ENCODE data around the gene H1-8. TPM values are rescaled to one million over a fixed set of nuclear protein-coding genes. Genes with fewer than 3 reads are reported as not detected.

Gene H1-8
- total RNA-seq, 4 donors from 2014 or later: not detected

GRCh38 chr3:129597087-129597999 is 54.4 kb downstream of the H1-8 start:
- Histone ChIP-seq H3K9me3 (no peaks in the 10 kb centered on the region), H3K4me1 (peaks cover 0 to 82% (median 13%) of the 10 kb centered on the region in 4 donors), H3K27me3 (no peaks in the 10 kb centered on the region), H3K36me3 (no peaks in the 10 kb centered on the region), H3K4me3 (peak overlapping the region in 1 of 4 donors; percentile 16), H3K27ac (peak overlapping the region; percentile 67 to 83 (median 74))
- DNase-seq: no peak
- TF ChIP-seq, protein P1, sequence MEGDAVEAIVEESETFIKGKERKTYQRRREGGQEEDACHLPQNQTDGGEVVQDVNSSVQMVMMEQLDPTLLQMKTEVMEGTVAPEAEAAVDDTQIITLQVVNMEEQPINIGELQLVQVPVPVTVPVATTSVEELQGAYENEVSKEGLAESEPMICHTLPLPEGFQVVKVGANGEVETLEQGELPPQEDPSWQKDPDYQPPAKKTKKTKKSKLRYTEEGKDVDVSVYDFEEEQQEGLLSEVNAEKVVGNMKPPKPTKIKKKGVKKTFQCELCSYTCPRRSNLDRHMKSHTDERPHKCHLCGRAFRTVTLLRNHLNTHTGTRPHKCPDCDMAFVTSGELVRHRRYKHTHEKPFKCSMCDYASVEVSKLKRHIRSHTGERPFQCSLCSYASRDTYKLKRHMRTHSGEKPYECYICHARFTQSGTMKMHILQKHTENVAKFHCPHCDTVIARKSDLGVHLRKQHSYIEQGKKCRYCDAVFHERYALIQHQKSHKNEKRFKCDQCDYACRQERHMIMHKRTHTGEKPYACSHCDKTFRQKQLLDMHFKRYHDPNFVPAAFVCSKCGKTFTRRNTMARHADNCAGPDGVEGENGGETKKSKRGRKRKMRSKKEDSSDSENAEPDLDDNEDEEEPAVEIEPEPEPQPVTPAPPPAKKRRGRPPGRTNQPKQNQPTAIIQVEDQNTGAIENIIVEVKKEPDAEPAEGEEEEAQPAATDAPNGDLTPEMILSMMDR (IDR thresholded peaks at IDR 0.05): no peak
- no peak for TF ChIP-seq POLR2A (IDR thresholded peaks at IDR 0.05)

- no peak for DNase-seq
- no peaks in the 10 kb centered on the region for H3K27me3 ChIP-seq
- no peaks in the 10 kb centered on the region for H3K36me3 ChIP-seq
- H3K27ac ChIP-seq: peak overlapping the region; percentile 67 to 83 (median 74)
- no peak overlapping the region for H3K4me3 ChIP-seq
- H3K4me1 ChIP-seq: peaks cover 0 to 85% (median 10%) of the 10 kb centered on the region in 4 donors
- TF ChIP-seq POLR2A (IDR thresholded peaks at IDR 0.05): no peak
- TF ChIP-seq, protein P1 (IDR thresholded peaks at IDR 0.05): no peak
- H3K9me3 ChIP-seq: no peaks in the 10 kb centered on the region
Measured at GRCh38 chr3:129598000-129598381, 55.0 kb downstream of the H1-8 start.

DNA sequence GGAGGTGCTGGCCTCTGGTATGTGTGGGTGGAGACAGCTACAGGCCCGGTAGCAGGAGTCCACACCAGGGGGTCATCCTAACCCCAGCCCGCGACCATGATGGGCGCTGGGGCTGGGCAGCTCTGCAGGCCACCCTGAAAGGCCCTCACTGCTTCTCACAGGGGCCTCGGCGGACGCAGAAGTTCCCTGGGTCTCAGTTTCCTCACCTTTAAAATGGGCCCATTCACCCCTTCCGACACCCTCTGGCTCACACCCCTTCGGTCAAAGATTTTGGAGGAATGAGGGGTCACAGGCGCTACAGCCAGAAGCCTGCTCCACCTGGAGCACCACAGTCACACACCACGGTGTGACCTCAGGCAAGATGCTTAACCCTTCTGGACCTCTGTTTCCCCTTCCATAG is 55.5 kb downstream of the H1-8 start:
- no peak overlapping the region for H3K4me3 ChIP-seq
- H3K9me3 ChIP-seq: no peaks in the 10 kb centered on the region
- H3K4me1 ChIP-seq: peaks cover 0 to 81% (median 9%) of the 10 kb centered on the region in 4 donors
- no peak for DNase-seq
- no peaks in the 10 kb centered on the region for H3K36me3 ChIP-seq
- no peaks in the 10 kb centered on the region for H3K27me3 ChIP-seq
- H3K27ac ChIP-seq: peak overlapping the region; percentile 67 to 83 (median 74)
- TF ChIP-seq, protein P1 (IDR thresholded peaks at IDR 0.05): no peak
- no peak for TF ChIP-seq POLR2A (IDR thresholded peaks at IDR 0.05)

GRCh38 chr3:129599073-129599472 is 56.1 kb downstream of the H1-8 start:
- Histone ChIP-seq H3K27ac (peak overlapping the region in 3 of 4 donors; percentile 68 to 83 (median 81)), H3K27me3 (no peaks in the 10 kb centered on the region), H3K4me1 (peaks cover 0 to 77% (median 6%) of the 10 kb centered on the region in 4 donors), H3K4me3 (no peak overlapping the region), H3K9me3 (no peaks in the 10 kb centered on the region), H3K36me3 (no peaks in the 10 kb centered on the region)
- DNase-seq: no peak
- TF ChIP-seq, protein P1 (IDR thresholded peaks at IDR 0.05): no peak
- no peak for TF ChIP-seq POLR2A (IDR thresholded peaks at IDR 0.05)

DNA sequence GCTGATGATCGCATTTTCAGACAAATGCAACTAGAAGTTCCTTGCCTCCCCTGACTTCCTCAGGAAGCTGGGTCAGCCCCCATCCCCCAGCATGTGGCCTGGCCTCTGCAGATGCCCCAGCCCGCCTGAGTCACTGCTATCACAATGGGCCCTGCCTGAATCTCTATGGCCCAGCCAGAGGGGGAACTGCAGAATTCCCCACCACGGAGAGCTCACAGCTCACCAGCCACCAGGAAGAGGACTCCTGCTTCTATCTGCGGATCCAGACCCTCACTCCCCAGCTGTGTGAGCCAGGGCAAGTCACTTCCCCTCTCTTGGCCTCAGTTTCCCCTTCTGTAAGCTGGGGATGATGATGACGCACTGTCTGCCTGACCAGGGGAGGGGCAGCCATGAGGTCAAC is 56.6 kb downstream of the H1-8 start:
- Histone ChIP-seq H3K27me3 (no peaks in the 10 kb centered on the region), H3K36me3 (no peaks in the 10 kb centered on the region), H3K27ac (peak overlapping the region; percentile 8 to 83 (median 74)), H3K4me3 (no peak overlapping the region), H3K4me1 (peaks cover 0 to 78% (median 2%) of the 10 kb centered on the region in 4 donors), H3K9me3 (no peaks in the 10 kb centered on the region)
- no peak for TF ChIP-seq POLR2A (IDR thresholded peaks at IDR 0.05)
- TF ChIP-seq, protein P1 (IDR thresholded peaks at IDR 0.05): no peak
- DNase-seq: peak in 1 of 3 donors; percentile 70
